Measurements from ENCODE around the gene UCN.

- TF ChIP-seq CTCF (IDR thresholded peaks at IDR 0.05; ENCODE audit: poor library complexity, severe bottlenecking): no peak
- TF ChIP-seq EP300 (conservative IDR thresholded peaks at IDR 0.05; ENCODE audit: poor library complexity, severe bottlenecking): no peak
- TF ChIP-seq MXI1 (conservative IDR thresholded peaks at IDR 0.05; ENCODE audit: poor library complexity, severe bottlenecking): no peak
- no peak for TF ChIP-seq POLR2AphosphoS5 (IDR thresholded peaks at IDR 0.05)
- no peak for TF ChIP-seq TAF1 (IDR thresholded peaks at IDR 0.05; ENCODE audit: low read depth)
These were observed 493 bp downstream of the UCN start for GRCh38 chr2:27307545-27308358.
